K562 (cell line): ENCODE data around the gene CTIF.
A peak's percentile ranks its signal among the peaks of the same experiment; 100 is the strongest.

ENCODE experiments used
- EZH2 ChIP-seq: IDR thresholded peaks from 2 replicates; pipeline ENCODE4 v1.6.1; 2012; ENCODE audit warnings: low read depth, mild to moderate bottlenecking, inconsistent platforms, low read length, borderline replicate concordance
- NRF1 ChIP-seq, 2 experiments: fragments of 450-650 bp; IDR thresholded peaks in 1 of 2; conservative IDR thresholded peaks in 1 of 2; 2 replicates each; pipeline ENCODE4 v1.6.1; 2014; ENCODE audit warnings: mild to moderate bottlenecking in 2 of 2
- POLR2A ChIP-seq: fragments of 450-650 bp; conservative IDR thresholded peaks from 2 replicates; pipeline ENCODE4 v1.6.1; 2016
- POLR2AphosphoS5 ChIP-seq: IDR thresholded peaks from 2 replicates; pipeline ENCODE4 v1.6.1; 2011; ENCODE audit warnings: mild to moderate bottlenecking, low read depth, low read length, moderate library complexity; ENCODE audit not compliant: control insufficient read depth, insufficient read depth
- RCOR1 ChIP-seq, 2 experiments: IDR thresholded peaks; 2 replicates each; pipeline ENCODE4 v1.6.1; 2012; ENCODE audit warnings: low read depth in 2 of 2, low read length in 2 of 2, borderline replicate concordance in 1 of 2, improper control_type of control experiment in 1 of 2
- SP1 ChIP-seq: sonication (generic); formaldehyde crosslinking; IDR thresholded peaks from 2 replicates; pipeline ENCODE4 v1.8.1; 2022; ENCODE audit warnings: mild to moderate bottlenecking, missing genetic modification reagents
- ZBTB8A ChIP-seq: fragments of 450-650 bp; IDR thresholded peaks from 2 replicates; pipeline ENCODE4 v1.6.1; 2018; ENCODE audit warnings: mild to moderate bottlenecking, moderate library complexity; ENCODE audit not compliant: partially characterized antibody
- TF ChIP-seq, protein P1 (sequence below), 3 experiments: IDR thresholded peaks in 2 of 3; conservative IDR thresholded peaks in 1 of 3; 2 replicates each; pipeline ENCODE4 v1.5.1; 2011 to 2012; ENCODE audit warnings: low read length in 3 of 3, mild to moderate bottlenecking in 3 of 3, control low read depth in 2 of 3, improper control_type of control experiment in 1 of 3, inconsistent platforms in 1 of 3, low read depth in 1 of 3, mixed read lengths in 1 of 3, moderate library complexity in 1 of 3; ENCODE audit not compliant: insufficient read depth in 2 of 3
- TF ChIP-seq, protein P2 (sequence below): fragments of 450-650 bp; IDR thresholded peaks from 2 replicates; pipeline ENCODE4 v1.6.1; 2016; ENCODE audit warnings: borderline replicate concordance
- TF ChIP-seq, protein P3 (sequence below), 2 experiments: fragments of 450-650 bp; formaldehyde crosslinking in 1 of 2; IDR thresholded peaks; 2 replicates each; pipeline versions ENCODE4 v1.4.0 to v1.6.1; 2014 to 2020; ENCODE audit warnings: mild to moderate bottlenecking in 2 of 2, borderline replicate concordance in 1 of 2, low read depth in 1 of 2
- TF ChIP-seq, protein P4 (sequence below): fragments of 450-650 bp; IDR thresholded peaks from 2 replicates; pipeline ENCODE4 v1.6.1; 2016
- TF ChIP-seq, protein P5 (sequence below): sonication (generic); formaldehyde crosslinking; IDR thresholded peaks from 2 replicates; pipeline ENCODE4 v1.8.1; 2022; ENCODE audit warnings: missing genetic modification reagents

DNA sequence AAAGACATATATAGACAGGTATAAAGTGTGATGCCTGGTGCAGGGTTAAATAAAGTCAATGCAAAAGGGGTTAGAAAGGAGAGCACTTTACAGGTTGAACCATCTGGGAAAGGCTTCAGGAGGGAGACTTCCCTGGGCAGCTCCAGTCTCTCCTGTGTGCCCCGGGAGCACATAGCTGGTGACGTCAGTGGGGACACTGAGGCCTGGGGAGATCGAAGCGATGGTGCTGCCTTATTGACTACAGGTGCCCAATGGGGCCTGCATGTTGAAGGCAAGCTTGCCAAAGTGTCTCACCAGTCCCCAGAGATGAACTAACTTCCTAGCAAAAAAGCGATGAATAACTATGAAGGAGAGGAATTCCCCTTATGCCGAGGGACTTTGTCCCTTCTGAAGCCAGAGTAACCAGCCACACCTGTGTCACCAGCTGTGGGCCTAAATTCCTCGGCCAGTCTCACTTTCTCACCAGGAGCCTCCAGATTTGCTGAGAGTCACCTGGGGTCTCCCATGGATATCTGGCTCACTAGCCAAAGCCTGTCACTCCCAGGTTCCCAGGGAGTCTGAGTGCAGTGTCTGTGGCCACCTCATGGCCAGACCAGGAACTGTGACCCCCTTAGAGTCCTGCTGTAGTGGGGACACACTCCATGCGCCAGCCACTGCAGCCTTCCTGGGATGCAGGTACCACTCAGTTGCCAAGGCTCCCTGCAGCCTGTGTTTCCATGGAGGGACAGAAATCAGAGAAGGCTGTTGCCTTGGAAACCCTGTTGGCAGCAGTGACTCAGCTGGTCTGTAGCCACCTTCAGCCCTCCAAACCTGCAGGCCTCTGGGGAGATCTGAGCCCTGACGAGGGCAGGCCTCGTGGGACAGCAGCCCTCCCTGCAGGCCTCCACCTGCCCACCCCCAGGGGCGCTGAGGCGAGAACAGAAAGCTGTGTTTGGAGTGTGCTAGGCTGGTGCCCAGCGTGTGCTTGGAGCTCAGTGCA is 128.7 kb downstream of the CTIF start:
- no peak for TF ChIP-seq POLR2A
- no peak for TF ChIP-seq ZBTB8A
- TF ChIP-seq NRF1 (conservative IDR thresholded peaks at IDR 0.05 in 1 of 2, IDR thresholded peaks at IDR 0.05 in 1 of 2) = no peak
- TF ChIP-seq, protein P1, sequence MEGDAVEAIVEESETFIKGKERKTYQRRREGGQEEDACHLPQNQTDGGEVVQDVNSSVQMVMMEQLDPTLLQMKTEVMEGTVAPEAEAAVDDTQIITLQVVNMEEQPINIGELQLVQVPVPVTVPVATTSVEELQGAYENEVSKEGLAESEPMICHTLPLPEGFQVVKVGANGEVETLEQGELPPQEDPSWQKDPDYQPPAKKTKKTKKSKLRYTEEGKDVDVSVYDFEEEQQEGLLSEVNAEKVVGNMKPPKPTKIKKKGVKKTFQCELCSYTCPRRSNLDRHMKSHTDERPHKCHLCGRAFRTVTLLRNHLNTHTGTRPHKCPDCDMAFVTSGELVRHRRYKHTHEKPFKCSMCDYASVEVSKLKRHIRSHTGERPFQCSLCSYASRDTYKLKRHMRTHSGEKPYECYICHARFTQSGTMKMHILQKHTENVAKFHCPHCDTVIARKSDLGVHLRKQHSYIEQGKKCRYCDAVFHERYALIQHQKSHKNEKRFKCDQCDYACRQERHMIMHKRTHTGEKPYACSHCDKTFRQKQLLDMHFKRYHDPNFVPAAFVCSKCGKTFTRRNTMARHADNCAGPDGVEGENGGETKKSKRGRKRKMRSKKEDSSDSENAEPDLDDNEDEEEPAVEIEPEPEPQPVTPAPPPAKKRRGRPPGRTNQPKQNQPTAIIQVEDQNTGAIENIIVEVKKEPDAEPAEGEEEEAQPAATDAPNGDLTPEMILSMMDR (IDR thresholded peaks at IDR 0.05 in 2 of 3, conservative IDR thresholded peaks at IDR 0.05 in 1 of 3; ENCODE audit: insufficient read depth in 2 of 3, low read depth in 1 of 3, low read length in 3 of 3) = peak; percentile 13 to 38 (median 28); a peak in 3 of 6 replicates
- TF ChIP-seq, protein P2, sequence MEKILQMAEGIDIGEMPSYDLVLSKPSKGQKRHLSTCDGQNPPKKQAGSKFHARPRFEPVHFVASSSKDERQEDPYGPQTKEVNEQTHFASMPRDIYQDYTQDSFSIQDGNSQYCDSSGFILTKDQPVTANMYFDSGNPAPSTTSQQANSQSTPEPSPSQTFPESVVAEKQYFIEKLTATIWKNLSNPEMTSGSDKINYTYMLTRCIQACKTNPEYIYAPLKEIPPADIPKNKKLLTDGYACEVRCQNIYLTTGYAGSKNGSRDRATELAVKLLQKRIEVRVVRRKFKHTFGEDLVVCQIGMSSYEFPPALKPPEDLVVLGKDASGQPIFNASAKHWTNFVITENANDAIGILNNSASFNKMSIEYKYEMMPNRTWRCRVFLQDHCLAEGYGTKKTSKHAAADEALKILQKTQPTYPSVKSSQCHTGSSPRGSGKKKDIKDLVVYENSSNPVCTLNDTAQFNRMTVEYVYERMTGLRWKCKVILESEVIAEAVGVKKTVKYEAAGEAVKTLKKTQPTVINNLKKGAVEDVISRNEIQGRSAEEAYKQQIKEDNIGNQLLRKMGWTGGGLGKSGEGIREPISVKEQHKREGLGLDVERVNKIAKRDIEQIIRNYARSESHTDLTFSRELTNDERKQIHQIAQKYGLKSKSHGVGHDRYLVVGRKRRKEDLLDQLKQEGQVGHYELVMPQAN = no peak
- TF ChIP-seq EZH2 = no peak
- TF ChIP-seq, protein P3, sequence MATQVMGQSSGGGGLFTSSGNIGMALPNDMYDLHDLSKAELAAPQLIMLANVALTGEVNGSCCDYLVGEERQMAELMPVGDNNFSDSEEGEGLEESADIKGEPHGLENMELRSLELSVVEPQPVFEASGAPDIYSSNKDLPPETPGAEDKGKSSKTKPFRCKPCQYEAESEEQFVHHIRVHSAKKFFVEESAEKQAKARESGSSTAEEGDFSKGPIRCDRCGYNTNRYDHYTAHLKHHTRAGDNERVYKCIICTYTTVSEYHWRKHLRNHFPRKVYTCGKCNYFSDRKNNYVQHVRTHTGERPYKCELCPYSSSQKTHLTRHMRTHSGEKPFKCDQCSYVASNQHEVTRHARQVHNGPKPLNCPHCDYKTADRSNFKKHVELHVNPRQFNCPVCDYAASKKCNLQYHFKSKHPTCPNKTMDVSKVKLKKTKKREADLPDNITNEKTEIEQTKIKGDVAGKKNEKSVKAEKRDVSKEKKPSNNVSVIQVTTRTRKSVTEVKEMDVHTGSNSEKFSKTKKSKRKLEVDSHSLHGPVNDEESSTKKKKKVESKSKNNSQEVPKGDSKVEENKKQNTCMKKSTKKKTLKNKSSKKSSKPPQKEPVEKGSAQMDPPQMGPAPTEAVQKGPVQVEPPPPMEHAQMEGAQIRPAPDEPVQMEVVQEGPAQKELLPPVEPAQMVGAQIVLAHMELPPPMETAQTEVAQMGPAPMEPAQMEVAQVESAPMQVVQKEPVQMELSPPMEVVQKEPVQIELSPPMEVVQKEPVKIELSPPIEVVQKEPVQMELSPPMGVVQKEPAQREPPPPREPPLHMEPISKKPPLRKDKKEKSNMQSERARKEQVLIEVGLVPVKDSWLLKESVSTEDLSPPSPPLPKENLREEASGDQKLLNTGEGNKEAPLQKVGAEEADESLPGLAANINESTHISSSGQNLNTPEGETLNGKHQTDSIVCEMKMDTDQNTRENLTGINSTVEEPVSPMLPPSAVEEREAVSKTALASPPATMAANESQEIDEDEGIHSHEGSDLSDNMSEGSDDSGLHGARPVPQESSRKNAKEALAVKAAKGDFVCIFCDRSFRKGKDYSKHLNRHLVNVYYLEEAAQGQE (IDR thresholded peaks at IDR 0.05; ENCODE audit: borderline replicate concordance) = no peak
- TF ChIP-seq, protein P3 (CRISPR knock-in tag; IDR thresholded peaks at IDR 0.05; ENCODE audit: low read depth) = no peak
- TF ChIP-seq, protein P4, sequence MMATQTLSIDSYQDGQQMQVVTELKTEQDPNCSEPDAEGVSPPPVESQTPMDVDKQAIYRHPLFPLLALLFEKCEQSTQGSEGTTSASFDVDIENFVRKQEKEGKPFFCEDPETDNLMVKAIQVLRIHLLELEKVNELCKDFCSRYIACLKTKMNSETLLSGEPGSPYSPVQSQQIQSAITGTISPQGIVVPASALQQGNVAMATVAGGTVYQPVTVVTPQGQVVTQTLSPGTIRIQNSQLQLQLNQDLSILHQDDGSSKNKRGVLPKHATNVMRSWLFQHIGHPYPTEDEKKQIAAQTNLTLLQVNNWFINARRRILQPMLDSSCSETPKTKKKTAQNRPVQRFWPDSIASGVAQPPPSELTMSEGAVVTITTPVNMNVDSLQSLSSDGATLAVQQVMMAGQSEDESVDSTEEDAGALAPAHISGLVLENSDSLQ = no peak
- no peak for TF ChIP-seq SP1 (CRISPR knock-in tag)
- TF ChIP-seq, protein P5, sequence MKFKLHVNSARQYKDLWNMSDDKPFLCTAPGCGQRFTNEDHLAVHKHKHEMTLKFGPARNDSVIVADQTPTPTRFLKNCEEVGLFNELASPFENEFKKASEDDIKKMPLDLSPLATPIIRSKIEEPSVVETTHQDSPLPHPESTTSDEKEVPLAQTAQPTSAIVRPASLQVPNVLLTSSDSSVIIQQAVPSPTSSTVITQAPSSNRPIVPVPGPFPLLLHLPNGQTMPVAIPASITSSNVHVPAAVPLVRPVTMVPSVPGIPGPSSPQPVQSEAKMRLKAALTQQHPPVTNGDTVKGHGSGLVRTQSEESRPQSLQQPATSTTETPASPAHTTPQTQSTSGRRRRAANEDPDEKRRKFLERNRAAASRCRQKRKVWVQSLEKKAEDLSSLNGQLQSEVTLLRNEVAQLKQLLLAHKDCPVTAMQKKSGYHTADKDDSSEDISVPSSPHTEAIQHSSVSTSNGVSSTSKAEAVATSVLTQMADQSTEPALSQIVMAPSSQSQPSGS (CRISPR knock-in tag) = no peak
- TF ChIP-seq POLR2AphosphoS5 = no peak
- TF ChIP-seq RCOR1 (IDR thresholded peaks at IDR 0.05; ENCODE audit: borderline replicate concordance in 1 of 2, low read depth in 2 of 2, low read length in 2 of 2) = no peak
